Neural cell (in vitro differentiated cells): ENCODE measurements around the gene COX10.

ENCODE experiments used
- CTCF ChIP-seq: fragments of 450-650 bp; IDR thresholded peaks from 2 replicates; pipeline ENCODE4 v1.5.1; 2014; ENCODE audit warnings: antibody characterized with exemption, mild to moderate bottlenecking, moderate library complexity; ENCODE audit not compliant: poor library complexity, severe bottlenecking
- EZH2 ChIP-seq: fragments of 200-600, 300-800 bp; shearing (Covaris generic), sonication (generic); IDR thresholded peaks from 2 replicates; pipeline ENCODE4 v1.6.1; 2014; ENCODE audit warnings: antibody characterized with exemption, low read length, borderline replicate concordance, mild to moderate bottlenecking; ENCODE audit not compliant: insufficient read depth, poor library complexity, severe bottlenecking

- TF ChIP-seq CTCF, result no peak
- TF ChIP-seq EZH2, result no peak
Measured at GRCh38 chr17:14098246-14098645, 28.9 kb downstream of the COX10 start.
